HG03039 (cell line): ENCODE results near the gene PLXNA2.

Experiments
- ATAC-seq: cut with Tn5 transposase; IDR thresholded peaks from one replicate; pipeline ENCODE4 v1.9.1; 2021; ENCODE audit warnings: mild to moderate bottlenecking, moderate library complexity; ENCODE audit not compliant: unreplicated experiment

Gene PLXNA2

GRCh38 chr1:208166340-208167138 lies 77.6 kb downstream of the PLXNA2 start:
- ATAC-seq, result no peak

- no peak for ATAC-seq
These were observed 78.5 kb downstream of the PLXNA2 start for GRCh38 chr1:208165659-208166058.

- ATAC-seq, result no peak
These were observed 79.6 kb downstream of the PLXNA2 start for GRCh38 chr1:208164609-208165008.

- no peak for ATAC-seq
These were observed 80.6 kb downstream of the PLXNA2 start for GRCh38 chr1:208163539-208163938.

GRCh38 chr1:208162903-208163302 lies 81.3 kb downstream of the PLXNA2 start:
- no peak for ATAC-seq

- ATAC-seq, result no peak
These were observed 82.4 kb downstream of the PLXNA2 start for GRCh38 chr1:208161656-208162375.

- ATAC-seq, result no peak
These were observed 83.2 kb downstream of the PLXNA2 start for GRCh38 chr1:208161005-208161404.

- ATAC-seq, result no peak
These were observed 83.8 kb downstream of the PLXNA2 start for GRCh38 chr1:208160259-208160819.

GRCh38 chr1:208159555-208160258 lies 84.5 kb downstream of the PLXNA2 start:
- no peak for ATAC-seq

GRCh38 chr1:208158640-208159554 lies 85.3 kb downstream of the PLXNA2 start:
- no peak for ATAC-seq

- ATAC-seq, result no peak
These were observed 86.4 kb downstream of the PLXNA2 start for GRCh38 chr1:208157769-208158168.

GRCh38 chr1:208156741-208157140 lies 87.4 kb downstream of the PLXNA2 start:
- no peak for ATAC-seq

GRCh38 chr1:208156310-208156709 lies 87.9 kb downstream of the PLXNA2 start:
- no peak for ATAC-seq

GRCh38 chr1:208154679-208155642 lies 89.2 kb downstream of the PLXNA2 start:
- no peak for ATAC-seq

- no peak for ATAC-seq
These were observed 90.1 kb downstream of the PLXNA2 start for GRCh38 chr1:208154040-208154439.

GRCh38 chr1:208153386-208153785 lies 90.8 kb downstream of the PLXNA2 start:
- ATAC-seq, result no peak

- ATAC-seq, result no peak
These were observed 92.2 kb downstream of the PLXNA2 start for GRCh38 chr1:208151728-208152598.

GRCh38 chr1:208150833-208151458 lies 93.2 kb downstream of the PLXNA2 start:
- ATAC-seq, result no peak
